ENCODE measurements around the gene TCTA.

Gene TCTA

DNA sequence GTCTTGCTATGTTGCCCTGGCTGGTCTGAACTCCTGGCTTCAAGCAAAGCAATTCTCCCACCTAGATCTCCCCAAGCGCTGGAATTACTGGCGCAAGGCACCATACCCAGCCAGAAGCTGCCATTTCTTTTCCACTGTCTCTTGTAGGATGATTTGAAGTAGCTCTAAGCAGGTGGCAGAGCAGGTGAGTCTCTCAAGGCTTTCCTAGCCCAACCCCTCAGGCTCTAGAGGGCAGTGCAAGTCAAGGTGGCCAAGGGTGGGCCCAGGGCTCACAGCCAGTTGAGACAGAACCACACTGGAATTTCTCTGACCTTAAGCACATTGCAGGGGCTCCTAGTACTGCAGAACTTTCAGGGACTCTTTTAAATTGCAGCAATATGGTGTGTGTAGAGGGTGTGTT, 42.2 kb downstream of the TCTA start:
- Histone ChIP-seq H3K4me1 (ENCODE audit: control insufficient read depth, insufficient read depth, low read length) (no peaks in the 10 kb centered on the region), H3K9me3 (ENCODE audit: control insufficient read depth, insufficient read depth, low read depth, low read length) (no peaks in the 10 kb centered on the region), H3K36me3 (ENCODE audit: control insufficient read depth in 2 of 2, insufficient read depth in 1 of 2, low read length in 2 of 2) (no peaks in the 10 kb centered on the region), H3K27ac (ENCODE audit: extremely low read depth, low read depth, low read length) (no peak overlapping the region), H3K4me3 (ENCODE audit: low read depth, low read length) (no peak overlapping the region)
- ChIA-PET POLR2A (no interaction called here), CTCF (interaction anchor here (0.6 to 1.5 kb wide), 7 partner anchors 10 to 335 kb away, joined by 3 to 10 read pairs (median 4); no protein-coding TSS in a partner anchor)
- TF ChIP-seq, protein P1, sequence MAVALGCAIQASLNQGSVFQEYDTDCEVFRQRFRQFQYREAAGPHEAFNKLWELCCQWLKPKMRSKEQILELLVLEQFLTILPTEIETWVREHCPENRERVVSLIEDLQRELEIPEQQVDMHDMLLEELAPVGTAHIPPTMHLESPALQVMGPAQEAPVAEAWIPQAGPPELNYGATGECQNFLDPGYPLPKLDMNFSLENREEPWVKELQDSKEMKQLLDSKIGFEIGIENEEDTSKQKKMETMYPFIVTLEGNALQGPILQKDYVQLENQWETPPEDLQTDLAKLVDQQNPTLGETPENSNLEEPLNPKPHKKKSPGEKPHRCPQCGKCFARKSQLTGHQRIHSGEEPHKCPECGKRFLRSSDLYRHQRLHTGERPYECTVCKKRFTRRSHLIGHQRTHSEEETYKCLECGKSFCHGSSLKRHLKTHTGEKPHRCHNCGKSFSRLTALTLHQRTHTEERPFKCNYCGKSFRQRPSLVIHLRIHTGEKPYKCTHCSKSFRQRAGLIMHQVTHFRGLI (tag by site-specific recombination; IDR thresholded peaks at IDR 0.05) = no peak
- TF ChIP-seq OSR2 (tag by site-specific recombination; IDR thresholded peaks at IDR 0.05) (no peak), HOXD13 (CRISPR knock-in tag; IDR thresholded peaks at IDR 0.05; ENCODE audit: borderline replicate concordance) (no peak), ZNF132 (tag by site-specific recombination; IDR thresholded peaks at IDR 0.05; ENCODE audit: borderline replicate concordance) (no peak), ZNF654 (tag by site-specific recombination; IDR thresholded peaks at IDR 0.05; ENCODE audit: low read depth) (peak; percentile 25; the same call in 1 of the 2 replicates)
- TF ChIP-seq, protein P2, sequence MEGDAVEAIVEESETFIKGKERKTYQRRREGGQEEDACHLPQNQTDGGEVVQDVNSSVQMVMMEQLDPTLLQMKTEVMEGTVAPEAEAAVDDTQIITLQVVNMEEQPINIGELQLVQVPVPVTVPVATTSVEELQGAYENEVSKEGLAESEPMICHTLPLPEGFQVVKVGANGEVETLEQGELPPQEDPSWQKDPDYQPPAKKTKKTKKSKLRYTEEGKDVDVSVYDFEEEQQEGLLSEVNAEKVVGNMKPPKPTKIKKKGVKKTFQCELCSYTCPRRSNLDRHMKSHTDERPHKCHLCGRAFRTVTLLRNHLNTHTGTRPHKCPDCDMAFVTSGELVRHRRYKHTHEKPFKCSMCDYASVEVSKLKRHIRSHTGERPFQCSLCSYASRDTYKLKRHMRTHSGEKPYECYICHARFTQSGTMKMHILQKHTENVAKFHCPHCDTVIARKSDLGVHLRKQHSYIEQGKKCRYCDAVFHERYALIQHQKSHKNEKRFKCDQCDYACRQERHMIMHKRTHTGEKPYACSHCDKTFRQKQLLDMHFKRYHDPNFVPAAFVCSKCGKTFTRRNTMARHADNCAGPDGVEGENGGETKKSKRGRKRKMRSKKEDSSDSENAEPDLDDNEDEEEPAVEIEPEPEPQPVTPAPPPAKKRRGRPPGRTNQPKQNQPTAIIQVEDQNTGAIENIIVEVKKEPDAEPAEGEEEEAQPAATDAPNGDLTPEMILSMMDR (tag by site-specific recombination; IDR thresholded peaks at IDR 0.05) = peak; percentile 14; the same call in 1 of the 2 replicates

DNA sequence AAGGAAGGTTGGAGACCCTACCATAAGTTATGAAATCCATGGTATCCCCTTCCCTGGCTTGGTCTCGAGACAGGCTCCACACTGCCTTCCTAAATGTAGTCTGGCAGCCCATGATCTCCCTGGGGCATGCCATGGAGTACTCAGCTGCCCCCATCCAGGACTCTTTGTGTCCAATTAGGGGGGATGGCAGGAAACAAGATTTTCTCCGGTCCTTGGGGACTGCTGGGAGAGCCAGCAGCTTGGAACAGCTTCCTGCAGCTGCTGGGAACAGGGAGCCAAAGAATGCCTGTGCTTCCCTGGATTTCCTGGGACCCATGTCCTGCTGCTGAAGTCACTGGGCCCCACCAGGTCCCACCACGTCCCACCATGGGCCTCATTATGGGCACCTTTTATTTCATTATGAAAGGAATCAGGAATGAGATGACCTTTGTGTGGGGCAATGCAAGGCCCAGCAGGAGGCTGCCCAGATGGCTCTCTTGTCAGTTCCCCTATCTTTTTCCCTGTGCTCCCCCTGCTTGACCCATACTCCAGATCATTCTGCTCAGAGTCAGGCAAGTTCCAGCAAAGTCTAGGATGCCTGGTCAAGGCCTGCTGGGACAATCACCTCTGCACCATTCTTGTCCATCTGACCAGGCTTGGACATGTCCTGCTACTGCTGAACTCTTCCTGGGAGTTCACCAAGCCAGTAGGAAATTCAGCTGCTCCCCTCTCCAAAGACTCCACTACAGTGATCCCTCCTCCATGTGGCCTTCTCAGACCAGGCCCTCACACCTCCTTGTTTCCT, 42.9 kb downstream of the TCTA start:
- H3K9me3 ChIP-seq (ENCODE audit: control insufficient read depth, insufficient read depth, low read depth, low read length) = no peaks in the 10 kb centered on the region
- H3K4me3 ChIP-seq (ENCODE audit: low read depth, low read length) = no peak overlapping the region
- no peak overlapping the region for H3K27ac ChIP-seq (ENCODE audit: extremely low read depth, low read depth, low read length)
- H3K36me3 ChIP-seq (ENCODE audit: control insufficient read depth in 2 of 2, insufficient read depth in 1 of 2, low read length in 2 of 2) = no peaks in the 10 kb centered on the region
- TF ChIP-seq ZNF341 (tag by site-specific recombination; IDR thresholded peaks at IDR 0.05; ENCODE audit: low read depth) = peak; percentile 80
- TF ChIP-seq, protein P3, sequence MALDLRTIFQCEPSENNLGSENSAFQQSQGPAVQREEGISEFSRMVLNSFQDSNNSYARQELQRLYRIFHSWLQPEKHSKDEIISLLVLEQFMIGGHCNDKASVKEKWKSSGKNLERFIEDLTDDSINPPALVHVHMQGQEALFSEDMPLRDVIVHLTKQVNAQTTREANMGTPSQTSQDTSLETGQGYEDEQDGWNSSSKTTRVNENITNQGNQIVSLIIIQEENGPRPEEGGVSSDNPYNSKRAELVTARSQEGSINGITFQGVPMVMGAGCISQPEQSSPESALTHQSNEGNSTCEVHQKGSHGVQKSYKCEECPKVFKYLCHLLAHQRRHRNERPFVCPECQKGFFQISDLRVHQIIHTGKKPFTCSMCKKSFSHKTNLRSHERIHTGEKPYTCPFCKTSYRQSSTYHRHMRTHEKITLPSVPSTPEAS (tag by site-specific recombination; IDR thresholded peaks at IDR 0.05) = no peak
- CTCF ChIA-PET = interaction anchor here (1.0 to 1.5 kb wide), 3 partner anchors 11 to 84 kb away, joined by 3 to 10 read pairs (median 5); no protein-coding TSS in a partner anchor
- H3K4me1 ChIP-seq (ENCODE audit: control insufficient read depth, insufficient read depth, low read length) = no peaks in the 10 kb centered on the region
- POLR2A ChIA-PET = no interaction called here

DNA sequence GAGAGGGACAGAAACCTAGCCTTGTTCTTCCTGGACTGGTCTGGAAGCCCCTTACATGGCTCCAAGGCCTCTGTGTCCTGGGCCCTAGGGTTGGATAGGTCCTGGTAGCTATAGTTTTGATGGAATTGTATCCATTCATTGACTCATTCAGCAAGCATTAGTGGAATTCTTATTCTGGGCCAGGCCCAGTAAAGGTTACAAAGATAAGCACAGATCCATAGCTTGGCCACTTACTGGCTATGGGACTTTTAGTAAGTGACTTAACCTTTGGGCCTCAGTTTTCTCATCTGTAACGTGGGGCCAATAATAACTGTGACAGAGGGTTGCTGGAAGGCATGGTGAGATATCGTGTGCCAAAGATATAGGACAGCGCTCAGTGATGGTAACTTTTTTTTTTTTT, 44.2 kb downstream of the TCTA start:
- TF ChIP-seq ZNF548 (tag by site-specific recombination; IDR thresholded peaks at IDR 0.05) (no peak), ZNF660 (tag by site-specific recombination; IDR thresholded peaks at IDR 0.05) (no peak), SP7 (tag by site-specific recombination; IDR thresholded peaks at IDR 0.05) (no peak)
- Histone ChIP-seq H3K27ac (ENCODE audit: extremely low read depth, low read depth, low read length) (no peak overlapping the region), H3K36me3 (ENCODE audit: control insufficient read depth in 2 of 2, insufficient read depth in 1 of 2, low read length in 2 of 2) (no peaks in the 10 kb centered on the region), H3K4me1 (ENCODE audit: control insufficient read depth, insufficient read depth, low read length) (no peaks in the 10 kb centered on the region), H3K4me3 (ENCODE audit: low read depth, low read length) (no peak overlapping the region), H3K9me3 (ENCODE audit: control insufficient read depth, insufficient read depth, low read depth, low read length) (no peaks in the 10 kb centered on the region)
- CTCF ChIA-PET = interaction anchor here (0.6 kb wide), 1 partner anchor 217 kb away, joined by 6 read pairs; no protein-coding TSS in a partner anchor
- POLR2A ChIA-PET = interaction anchor here (1.8 kb wide), 1 partner anchor 14 kb away, joined by 4 read pairs; the partner anchor contains the start of gene DAG1

All from HEK293 (cell line).